Fibroblast of skin of abdomen (primary cell): Measurements from ENCODE around the gene FBLN5.
"Not testable (repeated sequence)": the region's sequence is repeated elsewhere in the genome, so short reads cannot be mapped to it uniquely, and the experiment has no call there.

ENCODE experiments used
- DNase-seq: peaks from one replicate; pipeline ENCODE4 v3.0.0-alpha.2; 2013

The FBLN5 gene

GRCh38 chr14:91882776-91883175 lies 64.7 kb downstream of the FBLN5 start:
- DNase-seq = no peak

GRCh38 chr14:91882369-91882768 lies 65.1 kb downstream of the FBLN5 start:
- no peak for DNase-seq

GRCh38 chr14:91879196-91879595 lies 68.3 kb downstream of the FBLN5 start:
- DNase-seq = no peak

- no peak for DNase-seq
Measured at GRCh38 chr14:91878274-91878673, 69.2 kb downstream of the FBLN5 start.

- no peak for DNase-seq
Measured at GRCh38 chr14:91877376-91877915, 70.0 kb downstream of the FBLN5 start.

- no peak for DNase-seq
Measured at GRCh38 chr14:91876492-91876891, 71.0 kb downstream of the FBLN5 start.

- no peak for DNase-seq
Measured at GRCh38 chr14:91875525-91876286, 71.8 kb downstream of the FBLN5 start.

- no peak for DNase-seq
Measured at GRCh38 chr14:91873471-91874415, 73.8 kb downstream of the FBLN5 start.

- no peak for DNase-seq
Measured at GRCh38 chr14:91872517-91873470, 74.7 kb downstream of the FBLN5 start.

- DNase-seq = no peak
Measured at GRCh38 chr14:91872011-91872501, 75.4 kb downstream of the FBLN5 start.

- not testable (repeated sequence) for DNase-seq
Measured at GRCh38 chr14:91871401-91871800, 76.1 kb downstream of the FBLN5 start.

- DNase-seq = no peak
Measured at GRCh38 chr14:91870890-91871289, 76.6 kb downstream of the FBLN5 start.

GRCh38 chr14:91870001-91870400 lies 77.5 kb downstream of the FBLN5 start:
- DNase-seq = no peak

GRCh38 chr14:91869556-91869955 lies 77.9 kb downstream of the FBLN5 start:
- DNase-seq = no peak

GRCh38 chr14:91867316-91867988 lies 80.0 kb downstream of the FBLN5 start, which contains the start of gene TC2N:
Gene TC2N, minus strand, starts transcription at chr14:91867536. Its CDS starts 53,767 bp downstream, at chr14:91813769.
- DNase-seq = no peak

- no peak for DNase-seq
Measured at GRCh38 chr14:91866511-91867295, 80.8 kb downstream of the FBLN5 start.

GRCh38 chr14:91866061-91866460 lies 81.4 kb downstream of the FBLN5 start:
- DNase-seq = peak; percentile 35

GRCh38 chr14:91862417-91862816 lies 85.1 kb downstream of the FBLN5 start:
- DNase-seq = no peak

GRCh38 chr14:91861091-91861490 lies 86.4 kb downstream of the FBLN5 start:
- DNase-seq = no peak

- no peak for DNase-seq
Measured at GRCh38 chr14:91860238-91860637, 87.3 kb downstream of the FBLN5 start.
